H9 (cell line): ENCODE results near the gene TBCEL. TPM values are rescaled to one million over a fixed set of nuclear protein-coding genes. Genes with fewer than 3 reads are reported as not detected.

ENCODE experiments used
- DNase-seq: peaks from one replicate; pipeline ENCODE4 v3.0.0-alpha.2; 2017
- H2AFZ ChIP-seq: one replicate; pipeline ENCODE4 v1.6.1; 2013; ENCODE audit warnings: mild to moderate bottlenecking, low read length, control low read depth, moderate library complexity
- H2AK5ac ChIP-seq: 2 replicates; pipeline ENCODE4 v1.6.1; 2013; ENCODE audit warnings: low read length, control low read depth, mixed read lengths; ENCODE audit not compliant: insufficient read length
- H2BK120ac ChIP-seq: one replicate; pipeline ENCODE4 v1.6.1; 2013; ENCODE audit warnings: low read depth, mild to moderate bottlenecking, low read length, control low read depth, inconsistent platforms; ENCODE audit not compliant: poor library complexity, severe bottlenecking
- H2BK12ac ChIP-seq: 2 replicates; pipeline ENCODE4 v1.6.1; 2013; ENCODE audit warnings: low read length, control low read depth, mixed read lengths, low read depth; ENCODE audit not compliant: insufficient read length
- H2BK15ac ChIP-seq: 2 replicates; pipeline ENCODE4 v1.6.1; 2013; ENCODE audit warnings: low read depth, low read length, control low read depth
- H2BK20ac ChIP-seq: one replicate; pipeline ENCODE4 v1.6.1; 2013; ENCODE audit warnings: low read depth, mild to moderate bottlenecking, low read length, control low read depth, inconsistent platforms; ENCODE audit not compliant: poor library complexity, severe bottlenecking
- H2BK5ac ChIP-seq: 2 replicates; pipeline ENCODE4 v1.6.1; 2013; ENCODE audit warnings: low read length, control low read depth, mixed read lengths; ENCODE audit not compliant: insufficient read length
- H3K14ac ChIP-seq: 2 replicates; pipeline ENCODE4 v1.6.1; 2013; ENCODE audit warnings: low read length, control low read depth; ENCODE audit not compliant: insufficient read depth
- H3K18ac ChIP-seq: 2 replicates; pipeline ENCODE4 v1.6.1; 2013; ENCODE audit warnings: low read depth, mild to moderate bottlenecking, mixed read lengths, low read length, control low read depth; ENCODE audit not compliant: insufficient read length
- H3K23ac ChIP-seq: 2 replicates; pipeline ENCODE4 v1.6.1; 2013; ENCODE audit warnings: low read length, control low read depth, mixed read lengths, low read depth; ENCODE audit not compliant: insufficient read length
- H3K23me2 ChIP-seq: 2 replicates; pipeline ENCODE4 v1.6.1; 2013; ENCODE audit warnings: low read depth, mild to moderate bottlenecking, mixed read lengths, low read length, control low read depth; ENCODE audit not compliant: insufficient read length, poor library complexity, severe bottlenecking
- H3K27ac ChIP-seq: 2 replicates; pipeline ENCODE4 v1.5.1; 2013; ENCODE audit warnings: low read length, control low read depth, mixed read lengths, low read depth; ENCODE audit not compliant: insufficient read length
- H3K27me3 ChIP-seq: 2 replicates; pipeline ENCODE4 v1.6.1; 2013; ENCODE audit warnings: low read length, control low read depth, inconsistent platforms; ENCODE audit not compliant: insufficient read depth
- H3K4ac ChIP-seq: 2 replicates; pipeline ENCODE4 v1.6.1; 2013; ENCODE audit warnings: low read depth, mild to moderate bottlenecking, control low read depth, inconsistent platforms, low read length, moderate library complexity
- H3K4me1 ChIP-seq: 2 replicates; pipeline ENCODE4 v1.6.1; 2013; ENCODE audit warnings: low read length, control low read depth, inconsistent platforms; ENCODE audit not compliant: insufficient read depth
- H3K4me2 ChIP-seq: 2 replicates; pipeline ENCODE4 v1.6.1; 2013; ENCODE audit warnings: low read length, control low read depth, mixed read lengths; ENCODE audit not compliant: insufficient read length, insufficient read depth
- H3K56ac ChIP-seq: 2 replicates; pipeline ENCODE4 v1.6.1; 2013; ENCODE audit warnings: low read depth, mild to moderate bottlenecking, mixed read lengths, low read length, control low read depth; ENCODE audit not compliant: insufficient read length
- H3K79me1 ChIP-seq: 2 replicates; pipeline ENCODE4 v1.6.1; 2013; ENCODE audit warnings: low read depth, mild to moderate bottlenecking, moderate library complexity, low read length, control low read depth, inconsistent platforms; ENCODE audit not compliant: insufficient read depth, poor library complexity, severe bottlenecking
- H3K79me2 ChIP-seq: 2 replicates; pipeline ENCODE4 v1.6.1; 2013; ENCODE audit warnings: low read length, control low read depth, inconsistent platforms; ENCODE audit not compliant: insufficient read depth
- H3K9ac ChIP-seq: 2 replicates; pipeline ENCODE4 v1.6.1; 2013; ENCODE audit warnings: low read length, control low read depth, mixed read lengths; ENCODE audit not compliant: insufficient read length; ENCODE audit errors: extremely low read depth
- H3K9me3 ChIP-seq: one replicate; pipeline ENCODE4 v1.6.1; 2013; ENCODE audit warnings: low read depth, low read length, inconsistent platforms; ENCODE audit not compliant: control insufficient read depth
- H3T11ph ChIP-seq: one replicate; pipeline ENCODE4 v1.6.1; 2013; ENCODE audit warnings: mild to moderate bottlenecking, low read length, control low read depth, inconsistent platforms
- H4K20me1 ChIP-seq: one replicate; pipeline ENCODE4 v1.6.1; 2013; ENCODE audit not compliant: control insufficient read depth, insufficient read length, insufficient read depth
- H4K5ac ChIP-seq: 2 replicates; pipeline ENCODE4 v1.6.1; 2013; ENCODE audit warnings: low read depth, mild to moderate bottlenecking, mixed read lengths, low read length, control low read depth; ENCODE audit not compliant: insufficient read length
- H4K8ac ChIP-seq: replicated peaks from 2 replicates; pipeline ENCODE4 v1.6.1; 2013; ENCODE audit warnings: low read length, control low read depth, mixed read lengths, low read depth; ENCODE audit not compliant: insufficient read length
- H4K91ac ChIP-seq: 2 replicates; pipeline ENCODE4 v1.6.1; 2013; ENCODE audit warnings: low read depth, mild to moderate bottlenecking, moderate library complexity, mixed read lengths, low read length, control low read depth; ENCODE audit not compliant: insufficient read length
- H3K27ac Mint-ChIP-seq, 3 experiments: 2 replicates in 2 of 3; 3 replicates in 1 of 3; pipeline ENCODE4 v1.8.0; 2020 to 2021; ENCODE audit warnings: mixed read lengths in 3 of 3, mild to moderate bottlenecking in 1 of 3, moderate library complexity in 1 of 3
- H3K27me3 Mint-ChIP-seq: 2 replicates; pipeline ENCODE4 v1.8.0; 2021; ENCODE audit warnings: low read depth, mild to moderate bottlenecking, moderate library complexity, mixed read lengths
- H3K36me3 Mint-ChIP-seq, 3 experiments: 2 replicates in 2 of 3; 3 replicates in 1 of 3; pipeline ENCODE4 v1.8.0; 2020 to 2021; ENCODE audit warnings: low read depth in 3 of 3, mixed read lengths in 3 of 3; ENCODE audit not compliant: insufficient read depth in 1 of 3
- H3K4me1 Mint-ChIP-seq, 2 experiments: 2 replicates each; pipeline ENCODE4 v1.8.0; 2020; ENCODE audit warnings: mixed read lengths in 2 of 2
- H3K4me3 Mint-ChIP-seq, 2 experiments: 2 replicates in 1 of 2; 3 replicates in 1 of 2; pipeline ENCODE4 v1.8.0; 2020 to 2021; ENCODE audit warnings: mild to moderate bottlenecking in 2 of 2, mixed read lengths in 2 of 2, moderate library complexity in 1 of 2
- H3K9me3 Mint-ChIP-seq, 2 experiments: 2 replicates in 1 of 2; 3 replicates in 1 of 2; pipeline ENCODE4 v1.8.0; 2020; ENCODE audit warnings: mild to moderate bottlenecking in 2 of 2, mixed read lengths in 2 of 2, moderate library complexity in 1 of 2
- WGBS: extraction: QIAGEN DNeasy Blood & Tissue Kit; methylation state at CpG from one replicate; pipeline ENCODE4 v1.1.7; 2013; ENCODE audit warnings: missing lambda C conversion rate, low lambda C conversion rate, mixed read lengths; ENCODE audit not compliant: insufficient read length; ENCODE audit errors: extremely low coverage; 5-methylcytosine and 5-hydroxymethylcytosine counted together
- total RNA-seq: library from RNA; stranded (reverse); gene quantifications from 2 replicates; pipeline ENCODE4 v1.2.1, GENCODE V29; 2021
- TF ChIP-seq, protein P1 (sequence below): fragments of 200-600 bp; sonication (generic); conservative IDR thresholded peaks from 3 replicates; pipeline ENCODE4 v1.8.0; 2021; ENCODE audit warnings: antibody characterized with exemption, mild to moderate bottlenecking

The TBCEL gene
- total RNA-seq, 1 experiment from 2014 or later, result 17.3 TPM

DNA sequence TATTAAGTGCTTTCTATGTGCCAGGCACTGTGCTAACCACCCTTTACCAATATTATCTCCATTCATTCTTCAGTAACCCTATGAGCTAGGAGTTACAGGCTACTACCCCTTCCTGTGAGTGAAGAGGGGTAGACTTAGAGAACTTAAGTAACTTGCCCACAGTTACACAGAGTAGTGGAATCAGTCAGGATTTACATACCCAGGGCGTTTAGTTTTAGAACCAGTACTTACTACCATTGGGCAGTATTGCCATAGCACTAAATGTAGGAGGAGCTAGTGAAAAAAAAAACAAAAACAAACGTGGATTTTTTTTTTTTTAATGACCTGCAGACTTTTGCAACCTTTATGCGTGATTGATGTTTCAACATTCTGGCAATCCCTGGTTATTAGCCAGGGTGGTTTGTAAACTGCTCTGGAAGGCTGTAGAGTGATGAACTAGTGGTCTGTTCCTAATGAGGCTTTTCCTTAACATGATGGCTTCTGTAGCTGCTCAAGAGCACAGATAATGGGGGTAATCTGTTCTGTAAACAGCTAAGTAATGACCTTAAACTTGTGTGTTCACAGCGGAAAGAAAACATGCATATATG, 11.4 kb downstream of the TBCEL start:
- Histone ChIP-seq H3K4me1 (peaks cover 8% of the 10 kb centered on the region; the same call in 1 of the 2 replicates), H3K79me2 (peaks cover 2% of the 10 kb centered on the region; the same call in 1 of the 2 replicates), H2BK12ac (no peak overlapping the region), H3T11ph (no peak overlapping the region), H3K56ac (no peak overlapping the region), H4K20me1 (no peaks in the 10 kb centered on the region), H3K9ac (no peak overlapping the region), H3K23ac (no peak overlapping the region), H4K5ac (no peak overlapping the region), H3K18ac (no peak overlapping the region), H3K27me3 (no peaks in the 10 kb centered on the region), H4K91ac (no peak overlapping the region), H3K23me2 (no peaks in the 10 kb centered on the region), H4K8ac (no peak overlapping the region), H2AK5ac (no peak overlapping the region), H2BK15ac (no peak overlapping the region), H3K4me2 (no peak overlapping the region), H3K79me1 (no peaks in the 10 kb centered on the region), H2AFZ (no peak overlapping the region), H3K4ac (no peak overlapping the region), H2BK20ac (no peak overlapping the region), H3K9me3 (no peaks in the 10 kb centered on the region), H2BK120ac (no peak overlapping the region), H3K27ac (no peak overlapping the region), H3K14ac (no peak overlapping the region), H2BK5ac (no peak overlapping the region)
- no peak for DNase-seq
- TF ChIP-seq, protein P1, sequence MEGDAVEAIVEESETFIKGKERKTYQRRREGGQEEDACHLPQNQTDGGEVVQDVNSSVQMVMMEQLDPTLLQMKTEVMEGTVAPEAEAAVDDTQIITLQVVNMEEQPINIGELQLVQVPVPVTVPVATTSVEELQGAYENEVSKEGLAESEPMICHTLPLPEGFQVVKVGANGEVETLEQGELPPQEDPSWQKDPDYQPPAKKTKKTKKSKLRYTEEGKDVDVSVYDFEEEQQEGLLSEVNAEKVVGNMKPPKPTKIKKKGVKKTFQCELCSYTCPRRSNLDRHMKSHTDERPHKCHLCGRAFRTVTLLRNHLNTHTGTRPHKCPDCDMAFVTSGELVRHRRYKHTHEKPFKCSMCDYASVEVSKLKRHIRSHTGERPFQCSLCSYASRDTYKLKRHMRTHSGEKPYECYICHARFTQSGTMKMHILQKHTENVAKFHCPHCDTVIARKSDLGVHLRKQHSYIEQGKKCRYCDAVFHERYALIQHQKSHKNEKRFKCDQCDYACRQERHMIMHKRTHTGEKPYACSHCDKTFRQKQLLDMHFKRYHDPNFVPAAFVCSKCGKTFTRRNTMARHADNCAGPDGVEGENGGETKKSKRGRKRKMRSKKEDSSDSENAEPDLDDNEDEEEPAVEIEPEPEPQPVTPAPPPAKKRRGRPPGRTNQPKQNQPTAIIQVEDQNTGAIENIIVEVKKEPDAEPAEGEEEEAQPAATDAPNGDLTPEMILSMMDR, result no peak
- Mint-ChIP-seq H3K27ac (no peak overlapping the region), H3K4me3 (no peak overlapping the region), H3K36me3 (no peaks in the 10 kb centered on the region), H3K9me3 (no peaks in the 10 kb centered on the region), H3K4me1 (peaks cover 31 to 35% of the 10 kb centered on the region in 2 experiments), H3K27me3 (no peaks in the 10 kb centered on the region)
- no CpG with 5 or more reads among the region's 4 CpGs for WGBS
